ENCODE data around the gene RSPO1. TPM values are rescaled to one million over a fixed set of nuclear protein-coding genes. Genes with fewer than 3 reads are reported as not detected.

The RSPO1 gene
- total and polyA plus RNA-seq, 4 donors = 0.06 to 0.14 (median 0.08) TPM; not detected in 1

DNA sequence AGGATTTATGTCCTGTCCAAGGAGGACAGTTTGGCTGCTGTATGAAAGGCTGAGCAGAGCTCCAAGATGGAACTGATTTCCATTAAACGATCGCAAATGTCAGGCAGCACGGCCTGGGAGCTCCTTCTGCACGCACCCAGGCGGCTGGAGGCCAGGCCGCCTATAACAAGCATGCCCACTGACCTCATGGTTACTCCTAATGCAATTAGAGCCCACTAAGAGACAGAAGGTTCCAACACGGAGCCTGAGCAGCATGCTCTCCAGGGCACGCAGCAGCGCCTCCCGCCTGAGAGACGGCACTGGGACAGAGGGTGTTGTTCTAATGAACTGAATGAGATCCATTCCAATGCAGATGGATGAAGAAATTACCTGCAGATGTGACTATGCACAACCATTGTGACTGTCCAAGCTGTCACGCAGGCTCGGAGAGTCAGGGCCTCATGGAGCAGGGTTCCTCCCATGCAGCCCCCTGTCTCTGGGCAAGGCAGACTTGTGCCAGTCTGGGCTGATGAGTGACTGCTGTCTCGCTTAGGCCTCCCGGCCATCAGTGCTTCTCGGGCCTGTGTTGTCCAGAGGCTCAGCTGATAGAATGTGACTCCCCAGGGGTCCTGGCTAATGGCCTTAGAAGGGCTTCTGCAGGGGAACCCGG, 32.5 kb upstream of the RSPO1 start:
- Histone ChIP-seq H3K9ac (ENCODE audit: low read depth in 1 of 2, low read length in 2 of 2) (no peak overlapping the region), H3K36me3 (ENCODE audit: control insufficient read depth in 4 of 4, insufficient read depth in 3 of 4, low read depth in 1 of 4, low read length in 3 of 4) (no peaks in the 10 kb centered on the region), H3K27me3 (ENCODE audit: control insufficient read depth in 4 of 4, insufficient read depth in 4 of 4, low read length in 3 of 4) (peaks cover 0 to 2% (median 0%) of the 10 kb centered on the region in 4 donors), H3K4me3 (ENCODE audit: low read depth in 1 of 3, low read length in 3 of 3) (no peak overlapping the region), H3K4me1 (ENCODE audit: control insufficient read depth in 4 of 4, insufficient read depth in 4 of 4, low read length in 3 of 4) (no peaks in the 10 kb centered on the region), H3K27ac (ENCODE audit: low read depth in 1 of 2, low read length in 2 of 2) (no peak overlapping the region), H3K9me3 (ENCODE audit: control insufficient read depth in 4 of 4, low read length in 3 of 4) (no peaks in the 10 kb centered on the region)
- 76% methylated on average over 17 of the region's 17 CpGs for WGBS
- TF ChIP-seq FOXA1 (IDR thresholded peaks at IDR 0.05) (no peak), TAF1 (conservative IDR thresholded peaks at IDR 0.05) (no peak), EGR1 (IDR thresholded peaks at IDR 0.05; ENCODE audit: low read depth in 2 of 2) (no peak), JUND (IDR thresholded peaks at IDR 0.05) (no peak)
- TF ChIP-seq, protein P1, sequence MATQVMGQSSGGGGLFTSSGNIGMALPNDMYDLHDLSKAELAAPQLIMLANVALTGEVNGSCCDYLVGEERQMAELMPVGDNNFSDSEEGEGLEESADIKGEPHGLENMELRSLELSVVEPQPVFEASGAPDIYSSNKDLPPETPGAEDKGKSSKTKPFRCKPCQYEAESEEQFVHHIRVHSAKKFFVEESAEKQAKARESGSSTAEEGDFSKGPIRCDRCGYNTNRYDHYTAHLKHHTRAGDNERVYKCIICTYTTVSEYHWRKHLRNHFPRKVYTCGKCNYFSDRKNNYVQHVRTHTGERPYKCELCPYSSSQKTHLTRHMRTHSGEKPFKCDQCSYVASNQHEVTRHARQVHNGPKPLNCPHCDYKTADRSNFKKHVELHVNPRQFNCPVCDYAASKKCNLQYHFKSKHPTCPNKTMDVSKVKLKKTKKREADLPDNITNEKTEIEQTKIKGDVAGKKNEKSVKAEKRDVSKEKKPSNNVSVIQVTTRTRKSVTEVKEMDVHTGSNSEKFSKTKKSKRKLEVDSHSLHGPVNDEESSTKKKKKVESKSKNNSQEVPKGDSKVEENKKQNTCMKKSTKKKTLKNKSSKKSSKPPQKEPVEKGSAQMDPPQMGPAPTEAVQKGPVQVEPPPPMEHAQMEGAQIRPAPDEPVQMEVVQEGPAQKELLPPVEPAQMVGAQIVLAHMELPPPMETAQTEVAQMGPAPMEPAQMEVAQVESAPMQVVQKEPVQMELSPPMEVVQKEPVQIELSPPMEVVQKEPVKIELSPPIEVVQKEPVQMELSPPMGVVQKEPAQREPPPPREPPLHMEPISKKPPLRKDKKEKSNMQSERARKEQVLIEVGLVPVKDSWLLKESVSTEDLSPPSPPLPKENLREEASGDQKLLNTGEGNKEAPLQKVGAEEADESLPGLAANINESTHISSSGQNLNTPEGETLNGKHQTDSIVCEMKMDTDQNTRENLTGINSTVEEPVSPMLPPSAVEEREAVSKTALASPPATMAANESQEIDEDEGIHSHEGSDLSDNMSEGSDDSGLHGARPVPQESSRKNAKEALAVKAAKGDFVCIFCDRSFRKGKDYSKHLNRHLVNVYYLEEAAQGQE (IDR thresholded peaks at IDR 0.05) = no peak
- no peak for DNase-seq (ENCODE audit: low spot score)

DNA sequence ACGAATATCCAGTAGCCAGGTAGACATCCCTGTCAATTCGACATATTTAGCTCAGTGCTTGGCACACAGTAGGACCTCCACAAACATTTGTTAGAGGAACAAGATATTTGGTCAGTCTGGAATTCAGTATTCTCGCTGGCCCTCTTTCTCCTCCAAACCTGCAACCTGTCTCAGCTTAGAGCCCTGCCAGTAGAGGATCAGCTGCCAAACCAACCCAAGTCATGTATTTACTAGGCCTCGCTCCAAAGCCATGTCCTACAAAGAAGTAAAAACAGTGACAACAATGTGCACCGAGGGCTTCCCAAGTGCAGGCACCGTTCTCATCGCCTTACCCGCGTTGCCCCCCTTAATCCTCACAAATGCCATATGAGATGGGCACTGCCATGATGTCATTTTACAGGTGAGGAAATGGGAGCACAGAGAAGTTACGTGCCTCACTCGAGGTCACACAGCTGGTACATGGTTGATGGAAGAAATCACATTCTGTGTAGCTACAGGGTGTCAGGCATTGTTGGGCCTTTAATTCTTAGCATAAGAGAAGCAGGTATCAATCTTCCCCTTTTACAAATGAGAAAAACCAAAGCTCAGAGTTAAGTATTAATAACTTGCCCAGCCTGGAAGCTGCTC, 31.7 kb upstream of the RSPO1 start:
- no peaks in the 10 kb centered on the region for H3K36me3 ChIP-seq (ENCODE audit: control insufficient read depth in 4 of 4, insufficient read depth in 3 of 4, low read depth in 1 of 4, low read length in 3 of 4)
- no peak overlapping the region for H3K4me3 ChIP-seq (ENCODE audit: low read depth in 1 of 3, low read length in 3 of 3)
- H3K4me1 ChIP-seq (ENCODE audit: control insufficient read depth in 4 of 4, insufficient read depth in 4 of 4, low read length in 3 of 4) = no peaks in the 10 kb centered on the region
- no peaks in the 10 kb centered on the region for H3K9me3 ChIP-seq (ENCODE audit: control insufficient read depth in 4 of 4, low read length in 3 of 4)
- 83% methylated on average over 11 of the region's 11 CpGs for whole genome bisulfite sequencing
- H3K27ac ChIP-seq (ENCODE audit: low read depth in 1 of 2, low read length in 2 of 2) = no peak overlapping the region
- H3K9ac ChIP-seq (ENCODE audit: low read depth in 1 of 2, low read length in 2 of 2) = no peak overlapping the region
- DNase-seq (ENCODE audit: low spot score) = no peak
- peaks cover 0 to 2% (median 0%) of the 10 kb centered on the region in 4 donors for H3K27me3 ChIP-seq (ENCODE audit: control insufficient read depth in 4 of 4, insufficient read depth in 4 of 4, low read length in 3 of 4)
- TF ChIP-seq JUND (IDR thresholded peaks at IDR 0.05) = no peak
- no peak for TF ChIP-seq HNF4G (IDR thresholded peaks at IDR 0.05)
- TF ChIP-seq, protein P1 (IDR thresholded peaks at IDR 0.05) = no peak
- no peak for TF ChIP-seq EGR1 (IDR thresholded peaks at IDR 0.05; ENCODE audit: low read depth in 2 of 2)
- TF ChIP-seq HNF4A (conservative IDR thresholded peaks at IDR 0.05) = no peak
- TF ChIP-seq RXRA (IDR thresholded peaks at IDR 0.05) = no peak
- TF ChIP-seq NR2F2 (IDR thresholded peaks at IDR 0.05) = no peak
- no peak for TF ChIP-seq RAD21 (IDR thresholded peaks at IDR 0.05)
- TF ChIP-seq, protein P2, sequence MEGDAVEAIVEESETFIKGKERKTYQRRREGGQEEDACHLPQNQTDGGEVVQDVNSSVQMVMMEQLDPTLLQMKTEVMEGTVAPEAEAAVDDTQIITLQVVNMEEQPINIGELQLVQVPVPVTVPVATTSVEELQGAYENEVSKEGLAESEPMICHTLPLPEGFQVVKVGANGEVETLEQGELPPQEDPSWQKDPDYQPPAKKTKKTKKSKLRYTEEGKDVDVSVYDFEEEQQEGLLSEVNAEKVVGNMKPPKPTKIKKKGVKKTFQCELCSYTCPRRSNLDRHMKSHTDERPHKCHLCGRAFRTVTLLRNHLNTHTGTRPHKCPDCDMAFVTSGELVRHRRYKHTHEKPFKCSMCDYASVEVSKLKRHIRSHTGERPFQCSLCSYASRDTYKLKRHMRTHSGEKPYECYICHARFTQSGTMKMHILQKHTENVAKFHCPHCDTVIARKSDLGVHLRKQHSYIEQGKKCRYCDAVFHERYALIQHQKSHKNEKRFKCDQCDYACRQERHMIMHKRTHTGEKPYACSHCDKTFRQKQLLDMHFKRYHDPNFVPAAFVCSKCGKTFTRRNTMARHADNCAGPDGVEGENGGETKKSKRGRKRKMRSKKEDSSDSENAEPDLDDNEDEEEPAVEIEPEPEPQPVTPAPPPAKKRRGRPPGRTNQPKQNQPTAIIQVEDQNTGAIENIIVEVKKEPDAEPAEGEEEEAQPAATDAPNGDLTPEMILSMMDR (IDR thresholded peaks at IDR 0.05; ENCODE audit: low read depth, low read length, missing input control) = no peak
- no peak for TF ChIP-seq FOXA2 (IDR thresholded peaks at IDR 0.05)
- TF ChIP-seq TAF1 (conservative IDR thresholded peaks at IDR 0.05) = no peak
- TF ChIP-seq SP1 (IDR thresholded peaks at IDR 0.05) = no peak
- TF ChIP-seq FOXA1 (IDR thresholded peaks at IDR 0.05) = no peak

Data from liver (tissue), 9 donors.